Nephron progenitor cell (in vitro differentiated cells): ENCODE data around the gene PSMD3.

ENCODE experiments used
- DNase-seq: peaks from one replicate; pipeline ENCODE4 v3.0.0; 2021
- H3K27ac Mint-ChIP-seq: 2 replicates; pipeline ENCODE4 v1.8.0; 2021; ENCODE audit warnings: mild to moderate bottlenecking, moderate library complexity, mixed read lengths
- H3K27me3 Mint-ChIP-seq: 2 replicates; pipeline ENCODE4 v1.8.0; 2021; ENCODE audit warnings: mild to moderate bottlenecking, low read depth, mixed read lengths; ENCODE audit not compliant: poor library complexity
- H3K36me3 Mint-ChIP-seq: 2 replicates; pipeline ENCODE4 v1.8.0; 2021; ENCODE audit warnings: low read depth, mixed read lengths
- H3K4me1 Mint-ChIP-seq: 2 replicates; pipeline ENCODE4 v1.8.0; 2021; ENCODE audit warnings: mixed read lengths
- H3K4me3 Mint-ChIP-seq: 2 replicates; pipeline ENCODE4 v1.8.0; 2021; ENCODE audit warnings: mild to moderate bottlenecking, moderate library complexity, mixed read lengths
- H3K9me3 Mint-ChIP-seq: 2 replicates; pipeline ENCODE4 v1.8.0; 2021; ENCODE audit warnings: mild to moderate bottlenecking, moderate library complexity, mixed read lengths
- CTCF ChIP-seq: fragments of 200-600 bp; sonication (generic); IDR thresholded peaks from 2 replicates; pipeline ENCODE4 v1.5.0; 2021; ENCODE audit warnings: antibody characterized with exemption

PSMD3 gene

GRCh38 chr17:39962642-39963220, 17.9 kb upstream of the PSMD3 start, which contains the start of gene GSDMA:
TSS of gene GSDMA (plus strand) at chr17:39963004. CDS start at chr17:39965688, 2,684 bp downstream.
- no peak within 1 kb of the TSS for H3K4me3 Mint-ChIP-seq
- H3K27me3 Mint-ChIP-seq: peaks cover 30% of the 10 kb centered on the region
- no peak for TF ChIP-seq CTCF
- no peak for DNase-seq
- H3K36me3 Mint-ChIP-seq: no peaks in the 10 kb centered on the region
- H3K9me3 Mint-ChIP-seq: no peaks in the 10 kb centered on the region
- peak within 1 kb of the TSS; percentile 35 for H3K27ac Mint-ChIP-seq
- H3K4me1 Mint-ChIP-seq: peaks cover 43% of the 10 kb centered on the region

- TF ChIP-seq CTCF: no peak
- no peak overlapping the region for H3K4me3 Mint-ChIP-seq
- peaks cover 40% of the 10 kb centered on the region for H3K4me1 Mint-ChIP-seq
- H3K27me3 Mint-ChIP-seq: peaks cover 32% of the 10 kb centered on the region
- H3K27ac Mint-ChIP-seq: no peak overlapping the region
- no peaks in the 10 kb centered on the region for H3K9me3 Mint-ChIP-seq
- DNase-seq: no peak
- no peaks in the 10 kb centered on the region for H3K36me3 Mint-ChIP-seq
Observed at GRCh38 chr17:39963829-39964228, 16.8 kb upstream of the PSMD3 start.

GRCh38 chr17:39965017-39965699, 15.4 kb upstream of the PSMD3 start:
- H3K27ac Mint-ChIP-seq: no peak overlapping the region
- TF ChIP-seq CTCF: no peak
- H3K4me1 Mint-ChIP-seq: peaks cover 28% of the 10 kb centered on the region
- no peaks in the 10 kb centered on the region for H3K36me3 Mint-ChIP-seq
- no peak for DNase-seq
- H3K27me3 Mint-ChIP-seq: peaks cover 40% of the 10 kb centered on the region
- H3K4me3 Mint-ChIP-seq: no peak overlapping the region
- no peaks in the 10 kb centered on the region for H3K9me3 Mint-ChIP-seq

GRCh38 chr17:39966771-39967170, 13.8 kb upstream of the PSMD3 start:
- H3K9me3 Mint-ChIP-seq: no peaks in the 10 kb centered on the region
- H3K36me3 Mint-ChIP-seq: no peaks in the 10 kb centered on the region
- H3K27me3 Mint-ChIP-seq: peaks cover 51% of the 10 kb centered on the region
- H3K27ac Mint-ChIP-seq: no peak overlapping the region
- no peak for TF ChIP-seq CTCF
- no peak overlapping the region for H3K4me3 Mint-ChIP-seq
- H3K4me1 Mint-ChIP-seq: peaks cover 13% of the 10 kb centered on the region
- DNase-seq: no peak

GRCh38 chr17:39968761-39969160, 11.8 kb upstream of the PSMD3 start:
- peaks cover 4% of the 10 kb centered on the region for H3K4me1 Mint-ChIP-seq
- no peak overlapping the region for H3K27ac Mint-ChIP-seq

More at GRCh38 chr17:39968761-39969160, 11.8 kb upstream of the PSMD3 start:
- Mint-ChIP-seq H3K36me3 (no peaks in the 10 kb centered on the region), H3K27me3 (peaks cover 62% of the 10 kb centered on the region), H3K4me3 (no peak overlapping the region), H3K9me3 (no peaks in the 10 kb centered on the region)
- no peak for DNase-seq
- no peak for TF ChIP-seq CTCF
